Adrenal gland (tissue), 12 donors: ENCODE data around the gene DLEC1. TPM values are rescaled to one million over a fixed set of nuclear protein-coding genes. Genes with fewer than 3 reads are reported as not detected.

Experiments used
- DNase-seq, 7 donors: peaks; one replicate each; pipeline ENCODE4 v3.0.0-alpha.2; 2019 to 2020
- H3K27ac ChIP-seq, 5 donors: fragments of 200-600 bp; sonication (generic) in 4 of 5; 1 replicate in 3 of 5; 2 replicates in 2 of 5; pipeline versions ENCODE4 v1.5.1 to v1.8.0; 2016 to 2020; ENCODE audit warnings: mild to moderate bottlenecking in 1 of 5
- H3K27me3 ChIP-seq: fragments of 200-600 bp; 2 replicates; pipeline ENCODE4 v1.8.0; 2021
- H3K36me3 ChIP-seq, 2 donors: fragments of 200-600 bp; replicated peaks in 1 of 2; 1 replicate in 1 of 2; 2 replicates in 1 of 2; pipeline versions ENCODE4 v1.5.1 to v1.8.0; 2018 to 2022
- H3K4me1 ChIP-seq, 2 donors: fragments of 200-600 bp; replicated peaks in 1 of 2; 1 replicate in 1 of 2; 2 replicates in 1 of 2; pipeline versions ENCODE4 v1.5.1 to v1.8.0; 2018 to 2021
- H3K4me3 ChIP-seq, 4 donors: fragments of 200-600 bp; sonication (generic) in 3 of 4; one replicate each; pipeline ENCODE4 v1.5.1; 2016 to 2018
- H3K9me3 ChIP-seq, 3 donors: fragments of 200-600 bp; sonication (generic) in 1 of 3; replicated peaks in 1 of 3; 1 replicate in 2 of 3; 2 replicates in 1 of 3; pipeline versions ENCODE4 v1.5.1 to v1.8.0; 2016 to 2021
- POLR2A ChIP-seq, 2 donors: fragments of 450-650 bp; IDR thresholded peaks; one replicate each; pipeline ENCODE4 v1.6.1; 2017; ENCODE audit warnings: antibody characterized with exemption in 2 of 2, mild to moderate bottlenecking in 2 of 2, moderate library complexity in 1 of 2
- WGBS, 4 donors: extraction: QIAGEN DNeasy Blood & Tissue Kit in 2 of 4; methylation state at CpG; one replicate each; pipeline versions ENCODE4 v1.1.5 to v1.1.7; 2013 to 2017; 5-methylcytosine and 5-hydroxymethylcytosine counted together
- intact Hi-C, 2 donors: fragments of 100-400 bp; cut with DNase I; formaldehyde crosslinking; loops; one replicate each; pipeline versions ENCODE4 v1.14.1 to v1.15.0; 2022 to 2023
- polyA plus RNA-seq, 3 donors: library from polyadenylated mRNA; stranded (reverse); fragments of 200-250 nt in 2 of 3; fragments of 350-450 nt in 1 of 3; fragmentation: Illumina TruSeq in 1 of 3; extraction: RNeasy Lipid Tissue Mini Kit (QIAGEN cat#74804) in 1 of 3; gene quantifications; one replicate each; pipeline ENCODE4 v1.2.3, GENCODE V29; 2013 to 2014
- total RNA-seq, 9 donors: library from RNA; depleted of rRNA in 4 of 9; stranded (reverse); fragments of >200 nt in 4 of 9; fragments of 120-200 nt in 1 of 9; fragmentation: NEBNext Ultra II Directional in 1 of 9; extraction: Animal tissue kit (Norgen Biotek cat#: 25700) in 1 of 9; gene quantifications; one replicate each; pipeline versions ENCODE4 v1.1.0 to v1.2.4, GENCODE V29; 2013 to 2023
- TF ChIP-seq, protein P1 (sequence below), 6 experiments: fragments of 450-650 bp in 4 of 6; fragments of 200-600 bp in 2 of 6; sonication (generic) in 1 of 6; IDR thresholded peaks; 1 replicate in 5 of 6; 2 replicates in 1 of 6; pipeline versions ENCODE4 v1.5.1 to v1.8.0; 2016 to 2021; ENCODE audit warnings: antibody characterized with exemption in 6 of 6, mild to moderate bottlenecking in 2 of 6, moderate library complexity in 1 of 6
- donor health status: healthy with polysubstance abuse.
- donor health status: Bipolar disorder and iron deficiency.
- donor health status: DM: yes; HTN: yes; CAD: no.
- donor health status: DM: no; HTN: no; CAD: no.
- donor health status: DM: no; HTN: no; CAD: no.
- donor health status: DM: yes; HTN: yes; CAD: no.

Gene DLEC1
- total and polyA plus RNA-seq, 12 donors: 0.18 to 2.0 (median 1.1) TPM

DNA sequence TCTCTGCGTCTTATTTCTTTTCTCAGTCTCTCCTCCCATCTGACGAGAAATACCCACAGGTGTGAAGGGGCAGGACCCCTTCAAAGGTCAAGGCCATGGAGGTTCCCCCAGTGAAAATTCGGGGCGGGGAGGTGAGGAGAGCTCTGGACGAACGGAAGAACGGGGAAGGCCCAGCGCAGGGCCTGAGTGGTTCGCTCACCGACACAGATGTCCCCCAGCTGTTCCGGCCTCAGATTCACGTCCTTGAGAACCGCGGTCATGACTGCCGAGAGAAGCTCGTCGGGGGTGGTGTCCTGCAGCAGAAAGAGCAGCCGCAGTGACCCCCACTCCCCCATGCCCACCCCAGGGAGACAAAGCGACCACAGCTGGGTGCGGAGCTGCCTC, 97.4 kb downstream of the DLEC1 start:
- no peaks in the 10 kb centered on the region for H3K9me3 ChIP-seq
- peaks cover 0 to 43% of the 10 kb centered on the region in 2 donors for H3K36me3 ChIP-seq
- TF ChIP-seq, protein P1, sequence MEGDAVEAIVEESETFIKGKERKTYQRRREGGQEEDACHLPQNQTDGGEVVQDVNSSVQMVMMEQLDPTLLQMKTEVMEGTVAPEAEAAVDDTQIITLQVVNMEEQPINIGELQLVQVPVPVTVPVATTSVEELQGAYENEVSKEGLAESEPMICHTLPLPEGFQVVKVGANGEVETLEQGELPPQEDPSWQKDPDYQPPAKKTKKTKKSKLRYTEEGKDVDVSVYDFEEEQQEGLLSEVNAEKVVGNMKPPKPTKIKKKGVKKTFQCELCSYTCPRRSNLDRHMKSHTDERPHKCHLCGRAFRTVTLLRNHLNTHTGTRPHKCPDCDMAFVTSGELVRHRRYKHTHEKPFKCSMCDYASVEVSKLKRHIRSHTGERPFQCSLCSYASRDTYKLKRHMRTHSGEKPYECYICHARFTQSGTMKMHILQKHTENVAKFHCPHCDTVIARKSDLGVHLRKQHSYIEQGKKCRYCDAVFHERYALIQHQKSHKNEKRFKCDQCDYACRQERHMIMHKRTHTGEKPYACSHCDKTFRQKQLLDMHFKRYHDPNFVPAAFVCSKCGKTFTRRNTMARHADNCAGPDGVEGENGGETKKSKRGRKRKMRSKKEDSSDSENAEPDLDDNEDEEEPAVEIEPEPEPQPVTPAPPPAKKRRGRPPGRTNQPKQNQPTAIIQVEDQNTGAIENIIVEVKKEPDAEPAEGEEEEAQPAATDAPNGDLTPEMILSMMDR (IDR thresholded peaks at IDR 0.05): no peak
- TF ChIP-seq POLR2A (IDR thresholded peaks at IDR 0.05): no peak
- H3K27me3 ChIP-seq: no peaks in the 10 kb centered on the region
- peak; percentile 48 to 75 (median 67) for DNase-seq
- peaks cover 18 to 50% of the 10 kb centered on the region in 2 donors for H3K4me1 ChIP-seq
- intact Hi-C loops: no loop called here
- WGBS, 4 donors: 0% methylated on average over 9 to 20 of the region's 20 CpGs
- peak overlapping the region; percentile 72 to 86 (median 79) for H3K4me3 ChIP-seq
- H3K27ac ChIP-seq: peak overlapping the region; percentile 51 to 97 (median 75)

DNA sequence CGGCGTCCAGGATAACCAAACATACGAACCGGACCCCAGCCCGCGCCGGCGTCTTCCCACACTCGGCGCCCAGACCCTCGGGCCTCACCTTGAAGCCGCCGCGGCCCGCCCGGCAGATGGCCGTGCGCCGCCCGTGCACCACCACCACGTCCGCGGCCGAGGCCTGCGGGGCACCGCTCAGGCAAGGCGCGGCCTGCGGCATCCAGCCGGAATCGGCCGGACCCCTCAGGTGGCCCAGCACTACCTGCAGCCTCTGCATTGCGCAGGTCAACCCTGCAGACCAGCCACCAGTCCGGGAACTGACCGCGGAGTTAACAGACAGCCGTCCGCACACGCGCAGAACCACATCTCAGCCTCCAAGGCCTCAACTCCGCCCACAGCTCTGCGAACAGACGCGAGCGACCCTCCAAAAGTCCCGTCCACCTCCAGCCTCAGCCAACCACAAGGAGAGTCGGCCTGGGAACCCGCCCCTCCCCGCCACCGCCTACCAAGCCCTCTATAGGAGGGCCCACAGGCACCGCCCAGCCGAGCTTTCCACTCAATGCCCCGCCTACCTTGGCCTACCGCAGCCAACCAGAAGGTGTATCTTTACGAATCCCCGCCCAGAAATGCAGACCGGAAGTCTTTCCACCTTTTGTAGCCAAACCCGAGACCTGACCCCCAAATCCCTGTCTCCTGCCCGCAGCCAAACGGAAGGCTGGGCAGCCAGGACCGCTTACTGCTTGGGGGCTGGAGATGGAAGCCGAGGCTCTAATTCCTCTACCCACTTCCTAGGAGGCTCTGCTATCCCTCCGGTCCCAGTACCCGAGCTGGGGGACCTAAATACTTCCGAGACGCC, 98.0 kb downstream of the DLEC1 start, which contains the start of gene ACAA1:
TSS of gene ACAA1 (minus strand) at position 351 of the 838 bp plus-strand sequence. CDS start at position 259, 92 bp downstream.
- Histone ChIP-seq H3K9me3 (no peaks in the 10 kb centered on the region), H3K27ac (peak within 1 kb of the TSS; percentile 88 to 97 (median 93)), H3K27me3 (no peaks in the 10 kb centered on the region), H3K4me3 (peak within 1 kb of the TSS; percentile 72 to 94 (median 81)), H3K36me3 (peaks cover 0 to 43% of the 10 kb centered on the region in 2 donors), H3K4me1 (peaks cover 18 to 50% of the 10 kb centered on the region in 2 donors)
- TF ChIP-seq, protein P1 (IDR thresholded peaks at IDR 0.05): peak in 1 of 6 experiments; percentile 26
- TF ChIP-seq POLR2A (IDR thresholded peaks at IDR 0.05): peak; percentile 86 to 96
- WGBS, 4 donors: 0 to 1% (median 0%) methylated on average over 8 to 66 of the region's 66 CpGs
- peak; percentile 99 to 100 (median 100) for DNase-seq
- intact Hi-C loops: no loop called here

GRCh38 chr3:38137615-38138348, 98.8 kb downstream of the DLEC1 start:
- H3K4me1 ChIP-seq: peaks cover 18 to 50% of the 10 kb centered on the region in 2 donors
- no peaks in the 10 kb centered on the region for H3K27me3 ChIP-seq
- peak overlapping the region; percentile 64 to 94 (median 77) for H3K4me3 ChIP-seq
- intact Hi-C loops: no loop called here
- no peaks in the 10 kb centered on the region for H3K9me3 ChIP-seq
- DNase-seq: peak in 1 of 7 donors; percentile 27
- 12 to 24% (median 19%) methylated on average over 7 to 22 of the region's 22 CpGs for WGBS, 4 donors
- peak overlapping the region; percentile 88 to 97 (median 93) for H3K27ac ChIP-seq
- TF ChIP-seq POLR2A (IDR thresholded peaks at IDR 0.05): no peak
- TF ChIP-seq, protein P1 (IDR thresholded peaks at IDR 0.05): no peak
- H3K36me3 ChIP-seq: peaks cover 0 to 41% of the 10 kb centered on the region in 2 donors
